ENCODE data around the gene LMOD3.

Gene LMOD3

DNA sequence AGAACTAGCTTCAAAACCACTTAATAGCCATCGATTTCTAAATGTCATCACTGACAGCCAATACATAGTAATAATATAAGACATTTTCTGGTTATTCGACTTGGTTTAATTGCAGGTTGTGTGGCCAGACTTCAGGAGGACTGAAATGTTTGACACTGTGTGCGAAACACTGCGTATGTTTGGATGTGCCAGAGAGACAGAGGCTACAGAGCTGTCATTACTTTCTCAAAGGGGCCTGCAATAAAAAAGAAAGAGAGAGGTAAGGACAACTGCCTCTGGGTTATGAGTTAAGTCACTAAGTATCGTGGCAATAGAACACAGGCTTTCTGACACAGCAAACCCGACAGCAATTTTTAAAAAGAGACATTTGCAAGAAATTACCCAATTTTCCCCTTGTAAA, 882 bp downstream of the LMOD3 start:
- no peak for DNase-seq

DNA sequence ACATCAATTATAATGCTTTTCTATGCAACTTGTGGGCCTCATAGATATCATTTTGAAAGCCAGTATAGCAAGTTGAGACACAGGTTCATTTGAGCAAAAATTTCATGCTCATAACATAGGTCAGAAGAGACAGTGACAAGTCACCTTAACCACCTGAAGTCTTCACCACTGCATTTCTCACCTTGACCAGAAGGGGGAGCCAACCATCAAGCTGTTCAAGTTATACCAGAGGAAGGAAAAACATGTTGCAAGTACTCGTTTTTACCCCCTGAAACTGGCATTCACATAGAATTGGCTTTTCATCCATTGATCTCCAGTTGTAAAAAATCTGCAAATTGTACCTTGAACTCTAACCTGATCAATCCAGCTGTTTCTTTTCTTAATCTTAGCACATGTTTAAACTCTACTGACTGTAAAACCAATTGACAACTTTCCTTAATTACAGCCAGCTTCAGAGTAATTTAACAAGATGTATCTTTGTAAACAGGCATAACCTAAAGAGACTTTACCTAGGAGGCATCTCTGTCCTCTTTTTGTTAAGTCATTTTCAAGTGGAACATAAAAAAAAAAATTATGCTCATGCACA, 1.4 kb downstream of the LMOD3 start:
- peak; percentile 77 for DNase-seq

DNA sequence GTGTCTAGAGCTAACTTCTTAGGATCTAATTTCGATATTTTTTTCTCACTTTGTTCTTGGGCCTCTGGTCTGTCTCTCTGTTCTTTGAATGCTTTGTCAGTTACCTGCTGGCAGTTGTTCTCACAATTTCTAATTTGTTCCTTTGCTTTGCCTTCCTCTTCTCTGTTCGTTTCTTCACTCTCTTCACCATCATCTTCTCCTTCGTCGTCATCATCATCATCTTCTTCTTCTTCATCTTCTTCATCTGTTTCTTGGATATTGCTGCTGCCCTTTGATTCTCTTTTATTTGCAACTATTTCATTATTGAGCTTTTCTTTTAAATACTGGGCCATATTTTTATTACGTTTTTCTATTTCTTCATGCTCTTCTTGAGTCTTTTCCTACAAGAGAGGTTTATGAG, 2.7 kb downstream of the LMOD3 start:
- DNase-seq, result no peak

DNA sequence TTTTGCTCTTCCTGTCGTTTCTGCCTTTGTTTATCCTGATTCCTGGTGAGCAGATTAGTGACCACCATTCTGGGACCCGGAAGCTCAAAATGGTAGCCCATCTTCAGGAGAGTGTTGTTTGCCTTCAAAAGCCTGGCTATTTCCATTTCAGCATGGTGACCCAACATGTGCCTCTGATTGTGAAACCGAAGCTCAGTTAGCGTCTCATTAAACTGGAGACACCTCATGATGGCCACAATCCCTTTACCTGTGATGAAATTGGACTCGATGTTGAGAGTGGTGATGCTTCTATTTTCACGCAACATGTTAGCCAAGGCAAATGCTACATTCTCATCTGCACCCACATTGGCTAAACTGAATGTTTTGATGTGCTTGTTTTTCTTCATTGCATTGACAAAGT, 3.3 kb downstream of the LMOD3 start:
- no peak for DNase-seq

DNA sequence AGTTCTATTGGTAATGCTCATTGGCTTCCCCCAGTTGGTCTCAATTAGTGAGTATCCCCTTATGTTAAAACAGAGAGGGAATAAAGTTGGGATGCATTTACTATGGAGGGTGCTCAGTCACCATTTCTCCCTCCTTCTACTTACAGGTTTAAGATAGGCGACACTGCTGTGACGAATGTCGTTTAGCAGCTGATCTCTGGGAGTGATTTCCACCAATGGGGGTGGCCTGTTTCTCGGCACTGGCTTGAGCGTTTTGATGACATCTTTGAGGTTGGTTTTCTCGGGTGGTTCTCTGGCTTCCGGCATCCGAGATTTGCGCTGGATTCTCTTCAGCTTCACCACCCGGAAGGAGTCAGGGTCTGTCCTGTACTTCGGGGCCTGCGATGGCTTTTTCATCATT, 3.8 kb downstream of the LMOD3 start:
- DNase-seq, result no peak

DNA sequence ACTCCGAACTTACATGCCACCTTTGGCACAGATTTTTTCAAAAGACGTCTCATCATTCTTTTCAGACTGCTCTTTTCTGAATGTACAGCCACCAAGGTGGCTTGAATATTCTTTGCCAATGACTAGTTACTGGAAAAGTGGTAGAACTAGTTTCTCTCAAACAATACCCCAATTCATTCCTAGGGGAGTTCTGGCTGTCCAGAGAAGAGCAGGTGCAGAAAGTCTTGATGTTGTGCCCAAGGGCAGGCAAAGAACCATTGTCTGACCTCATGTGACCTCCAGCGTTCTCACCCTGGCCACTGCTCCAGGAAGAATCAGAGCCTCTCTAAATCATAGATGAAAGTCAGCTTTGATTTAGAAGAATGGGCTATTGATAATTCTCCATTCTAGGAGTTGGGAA, 5.5 kb downstream of the LMOD3 start:
- DNase-seq, result no peak

DNA sequence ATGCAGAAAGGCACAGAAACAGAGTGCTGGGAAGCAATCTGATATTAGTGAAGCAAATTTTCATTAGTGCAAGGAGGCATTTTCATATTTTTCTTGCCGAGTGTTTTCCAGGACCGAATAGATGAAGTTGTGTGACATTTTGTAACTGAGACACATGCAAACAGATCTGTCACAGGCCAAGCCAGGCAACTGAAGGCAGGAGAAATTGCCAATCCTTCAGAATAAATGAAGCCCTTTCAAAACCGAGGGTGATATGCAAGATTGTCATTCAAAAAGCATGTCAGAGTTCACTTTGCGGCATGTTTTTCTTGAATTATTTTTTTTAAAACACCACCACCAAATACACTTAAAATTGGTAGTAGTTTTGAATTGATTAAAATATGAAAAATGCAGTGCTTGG, 6.2 kb downstream of the LMOD3 start:
- no peak for DNase-seq

DNA sequence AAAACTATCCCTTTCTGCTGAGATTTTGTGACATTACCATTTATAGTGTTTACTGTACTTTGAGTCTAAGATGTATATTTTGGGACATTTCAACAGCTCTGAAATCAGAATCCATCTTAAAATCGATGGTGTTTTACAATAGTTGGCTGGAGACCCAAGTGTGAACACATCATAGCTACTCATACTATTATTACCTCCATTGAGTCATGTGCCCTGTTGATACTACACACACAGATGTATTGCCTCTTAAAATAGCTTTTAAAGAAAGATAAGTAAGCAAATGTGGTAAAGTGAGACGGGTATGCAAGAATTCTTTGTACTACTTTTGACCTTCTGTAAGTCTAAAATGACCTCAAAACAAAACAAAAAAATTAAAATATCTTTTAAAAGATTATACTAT, 6.7 kb downstream of the LMOD3 start:
- DNase-seq, result no peak

DNA sequence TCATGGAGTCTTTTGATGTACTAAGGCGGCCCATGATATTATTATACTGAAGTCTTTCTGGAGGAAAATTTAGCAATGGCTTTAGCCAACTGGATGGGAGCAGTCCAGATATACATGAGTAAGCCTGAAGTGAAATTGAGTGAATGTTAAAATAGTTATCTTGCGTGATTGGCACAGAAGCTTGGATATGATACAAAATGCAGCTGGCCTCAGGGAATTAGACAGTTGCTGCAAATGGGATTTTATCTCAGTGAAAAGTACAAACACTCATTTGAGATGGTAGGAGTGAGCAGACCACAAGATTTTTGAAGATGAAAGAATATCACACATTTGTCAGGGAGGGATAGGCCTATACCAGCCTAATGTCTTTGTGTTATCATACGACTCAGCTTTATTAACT, 8.9 kb downstream of the LMOD3 start:
- no peak for DNase-seq

DNA sequence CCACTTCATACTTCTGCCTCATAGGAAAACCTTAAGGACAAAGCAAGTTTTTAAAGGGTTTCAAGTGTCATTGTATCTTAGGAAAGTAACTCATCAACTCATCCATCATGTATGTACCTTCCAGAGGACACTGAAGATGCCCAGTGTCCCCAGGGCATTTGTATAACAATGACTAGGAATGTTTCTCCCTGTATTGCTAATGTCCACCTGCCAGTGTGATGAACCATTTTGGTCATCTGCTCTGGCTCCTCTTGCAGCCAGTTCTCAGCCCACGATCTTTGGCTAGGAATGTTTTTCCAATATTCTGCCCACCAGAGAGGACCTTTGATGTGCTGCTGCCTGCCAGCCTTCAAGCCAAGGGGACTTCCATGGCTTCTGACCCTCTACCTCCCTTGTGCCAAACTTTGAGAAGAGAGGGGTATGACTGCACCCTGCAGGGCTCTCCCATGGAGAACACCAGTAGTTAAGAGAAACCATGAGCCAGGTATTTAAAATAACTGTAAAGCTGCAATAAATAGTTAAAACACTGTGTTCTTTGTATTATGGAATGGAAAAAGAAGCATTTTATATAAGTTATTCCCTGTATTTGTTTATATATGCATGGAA, 11.4 kb downstream of the LMOD3 start:
- DNase-seq, result no peak

DNA sequence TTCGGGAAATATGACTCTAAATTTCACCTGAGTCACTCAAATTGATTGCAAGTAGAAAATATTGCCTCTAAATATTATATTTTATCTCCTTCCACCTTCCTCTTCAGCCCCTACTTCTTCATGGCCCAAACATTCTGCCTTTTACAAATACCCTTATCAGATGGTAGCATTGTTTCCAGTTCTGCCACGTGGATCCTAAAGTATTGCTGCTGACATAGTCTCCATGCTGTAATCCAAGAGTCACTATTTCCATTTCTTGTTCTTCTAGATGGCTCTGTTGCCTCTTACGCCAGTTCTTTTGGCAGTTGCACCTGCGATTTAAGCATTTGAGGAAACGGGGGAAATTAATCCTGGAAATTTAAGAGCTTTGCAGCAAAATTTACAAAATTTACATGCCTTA, 13.6 kb downstream of the LMOD3 start:
- DNase-seq, result no peak

DNA sequence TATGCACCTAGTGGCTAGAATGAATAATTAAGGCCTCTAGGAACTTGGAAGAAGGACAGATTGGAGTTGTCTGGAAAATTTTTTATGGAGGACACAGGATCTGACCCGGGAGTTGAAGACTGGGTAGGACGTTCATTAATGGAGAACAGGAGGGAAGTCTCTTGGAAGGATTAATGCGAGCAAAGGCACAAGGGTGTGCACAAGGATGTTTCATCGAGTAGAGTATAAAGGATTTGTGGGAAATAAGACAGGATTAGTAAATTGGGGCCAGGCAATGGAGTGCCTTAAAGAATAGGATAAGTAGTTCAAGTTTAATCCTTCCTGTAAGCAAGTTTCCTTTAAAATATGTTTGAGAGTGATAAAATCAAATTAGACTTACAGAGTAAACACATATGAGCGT, 14.6 kb downstream of the LMOD3 start:
- DNase-seq, result no peak

DNA sequence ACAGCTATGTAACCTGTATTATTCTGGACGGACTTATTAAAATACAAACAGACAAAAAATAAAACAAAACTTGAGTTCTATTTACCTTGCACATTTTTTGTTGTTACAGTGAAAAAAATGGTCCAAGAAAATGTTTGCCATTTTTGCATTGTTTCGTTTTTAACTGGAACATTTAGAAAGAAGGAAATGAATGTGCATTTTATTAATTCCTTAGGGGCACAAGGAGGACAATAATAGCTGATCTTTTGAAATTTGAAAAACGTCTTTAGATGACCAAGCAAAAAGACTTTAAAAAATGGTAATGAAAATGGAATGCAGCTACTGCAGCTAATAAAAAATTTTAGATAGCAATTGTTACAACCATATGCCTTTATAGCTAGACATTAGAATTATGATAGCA, 17.1 kb downstream of the LMOD3 start:
- DNase-seq, result no peak

DNA sequence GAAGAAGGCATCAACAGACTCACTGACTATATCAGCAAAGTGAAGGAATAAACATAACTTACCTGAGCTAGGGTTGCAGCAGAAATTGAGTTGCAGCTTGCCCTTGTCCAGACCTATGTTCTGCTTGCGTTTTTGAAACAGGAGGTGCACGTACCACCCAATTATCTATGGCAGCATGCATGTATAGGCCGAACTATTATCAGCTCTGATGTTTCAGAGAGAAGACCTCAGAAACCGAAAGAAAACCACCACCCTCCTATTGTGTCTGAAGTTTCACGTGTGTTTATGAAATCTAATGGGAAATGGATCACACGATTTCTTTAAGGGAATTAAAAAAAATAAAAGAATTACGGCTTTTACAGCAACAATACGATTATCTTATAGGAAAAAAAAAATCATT, 17.8 kb downstream of the LMOD3 start:
- no peak for DNase-seq

DNA sequence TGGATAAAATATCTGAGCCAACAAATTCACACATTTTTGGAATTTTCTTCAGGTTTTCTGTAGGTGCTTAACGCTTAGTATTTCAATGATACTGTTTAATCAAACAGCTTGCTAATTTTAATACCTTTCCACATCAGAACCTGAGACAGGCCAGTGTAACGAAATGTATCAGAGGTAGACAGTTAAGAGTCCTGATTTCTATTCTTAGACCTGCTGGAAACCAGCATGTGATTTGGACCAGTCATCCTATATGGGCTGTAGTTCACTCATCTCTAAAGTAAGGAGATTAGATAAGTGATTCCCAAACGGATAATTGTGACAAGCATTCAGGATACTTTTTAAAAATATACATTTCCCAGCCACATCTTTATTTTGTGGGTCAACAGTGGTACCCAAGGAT, 19.3 kb downstream of the LMOD3 start:
- no peak for DNase-seq

DNA sequence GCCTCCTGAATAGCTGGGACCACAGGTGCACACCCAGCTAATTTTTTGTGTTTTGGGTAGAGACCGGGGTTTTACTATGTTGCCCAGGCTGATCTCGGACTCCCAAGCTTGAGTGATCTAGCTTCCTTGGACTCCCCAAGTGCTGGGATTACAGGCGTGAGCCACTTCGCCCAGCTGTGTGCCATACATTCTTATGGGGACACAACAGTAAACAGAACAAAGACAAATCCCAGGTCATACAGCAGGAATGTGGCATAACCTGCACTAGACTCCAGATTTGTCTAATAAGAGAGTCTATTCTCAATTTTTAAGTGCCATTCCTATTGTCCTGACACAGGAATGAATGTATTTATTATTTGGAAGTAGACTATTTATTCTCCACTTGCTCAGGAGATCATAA, 20.0 kb downstream of the LMOD3 start:
- DNase-seq, result no peak

DNA sequence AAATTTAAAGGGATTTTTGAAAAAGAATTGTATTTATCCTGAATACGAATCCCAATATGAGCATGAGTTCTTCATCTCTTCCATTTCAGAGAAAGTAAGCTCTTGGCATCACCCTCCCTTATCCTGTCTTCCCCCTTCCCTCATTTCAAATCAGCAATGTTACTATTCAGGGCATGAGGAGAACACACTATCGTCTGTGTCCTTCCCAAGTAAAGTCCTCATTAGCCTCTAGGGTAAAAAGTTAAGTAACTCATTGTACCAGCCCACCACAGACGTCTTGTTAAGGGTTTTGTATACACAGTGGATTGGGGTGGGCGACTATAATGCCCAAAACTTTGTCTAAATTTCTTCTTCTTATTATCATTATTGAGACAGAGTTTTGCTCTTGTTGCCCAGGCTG, 22.8 kb downstream of the LMOD3 start:
- DNase-seq, result no peak

DNA sequence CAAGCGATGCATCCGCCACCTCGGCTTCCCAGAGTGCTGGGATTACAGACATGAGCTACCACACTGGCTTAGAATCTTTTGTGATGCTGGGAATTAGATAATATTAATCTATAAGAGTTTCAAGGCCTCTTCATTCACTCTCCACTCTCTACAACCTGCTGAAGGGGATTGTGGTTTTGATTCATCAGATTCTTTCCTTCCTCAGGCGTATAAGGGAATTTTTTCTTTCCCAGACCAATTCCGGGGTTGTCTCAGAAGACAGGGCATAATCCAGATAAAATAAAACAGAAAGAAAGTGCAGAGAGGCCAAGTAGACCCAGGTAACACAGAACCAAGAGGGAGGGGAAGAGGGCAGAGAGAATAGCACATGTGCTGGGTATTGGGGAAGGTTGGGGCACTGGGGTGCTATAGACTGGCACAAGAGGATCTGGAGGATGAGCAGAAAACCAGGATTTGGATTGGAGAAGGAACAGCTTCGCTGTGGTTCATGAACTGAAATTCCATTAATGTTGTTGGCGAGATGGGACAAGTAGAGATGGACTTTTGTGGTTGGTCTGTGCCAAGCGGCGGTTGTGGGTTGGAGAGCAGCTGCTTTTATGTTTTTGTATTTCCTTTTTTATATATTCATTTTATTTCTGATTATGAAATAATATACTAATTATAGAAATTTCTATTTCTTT, 24.8 kb downstream of the LMOD3 start:
- no peak for DNase-seq

DNA sequence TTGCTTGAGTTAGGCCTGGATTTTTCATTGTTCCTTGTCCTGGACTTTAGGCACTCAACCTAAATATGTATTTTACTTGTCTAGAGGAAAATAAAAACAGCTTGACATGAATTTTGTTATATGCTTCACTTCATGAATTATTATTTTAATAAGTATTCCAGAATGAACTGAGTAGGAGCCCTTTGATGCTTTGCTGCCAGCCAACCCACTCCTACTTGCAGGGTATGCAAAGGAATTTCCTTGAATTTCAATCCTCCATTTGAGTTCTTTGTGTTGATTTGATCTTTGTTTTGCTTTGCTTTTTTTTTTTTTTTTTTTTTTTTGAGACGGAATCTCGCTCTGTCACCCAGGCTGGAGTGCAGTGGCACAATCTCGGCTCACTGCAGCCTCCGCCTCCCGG, 26.1 kb downstream of the LMOD3 start:
- no peak for DNase-seq

DNA sequence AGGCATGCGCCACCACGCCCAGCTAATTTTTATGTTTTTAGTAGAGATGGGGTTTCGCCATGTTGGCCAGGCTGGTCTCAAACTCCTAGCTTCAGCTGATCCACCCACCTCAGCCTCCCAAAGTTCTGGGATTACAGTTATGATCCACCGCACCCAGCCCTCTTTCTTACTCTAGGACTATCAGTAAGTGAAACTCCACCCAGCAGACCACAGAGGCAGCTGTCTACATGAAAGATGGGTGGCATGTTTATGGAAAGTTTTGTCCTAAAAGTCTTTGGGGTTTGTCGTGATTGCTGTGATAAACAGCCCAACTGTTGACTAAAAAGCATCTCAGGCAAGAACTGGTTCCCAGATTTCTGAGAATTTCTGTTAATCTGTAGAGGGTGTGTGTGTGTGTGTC, 26.8 kb downstream of the LMOD3 start:
- no peak for DNase-seq

DNA sequence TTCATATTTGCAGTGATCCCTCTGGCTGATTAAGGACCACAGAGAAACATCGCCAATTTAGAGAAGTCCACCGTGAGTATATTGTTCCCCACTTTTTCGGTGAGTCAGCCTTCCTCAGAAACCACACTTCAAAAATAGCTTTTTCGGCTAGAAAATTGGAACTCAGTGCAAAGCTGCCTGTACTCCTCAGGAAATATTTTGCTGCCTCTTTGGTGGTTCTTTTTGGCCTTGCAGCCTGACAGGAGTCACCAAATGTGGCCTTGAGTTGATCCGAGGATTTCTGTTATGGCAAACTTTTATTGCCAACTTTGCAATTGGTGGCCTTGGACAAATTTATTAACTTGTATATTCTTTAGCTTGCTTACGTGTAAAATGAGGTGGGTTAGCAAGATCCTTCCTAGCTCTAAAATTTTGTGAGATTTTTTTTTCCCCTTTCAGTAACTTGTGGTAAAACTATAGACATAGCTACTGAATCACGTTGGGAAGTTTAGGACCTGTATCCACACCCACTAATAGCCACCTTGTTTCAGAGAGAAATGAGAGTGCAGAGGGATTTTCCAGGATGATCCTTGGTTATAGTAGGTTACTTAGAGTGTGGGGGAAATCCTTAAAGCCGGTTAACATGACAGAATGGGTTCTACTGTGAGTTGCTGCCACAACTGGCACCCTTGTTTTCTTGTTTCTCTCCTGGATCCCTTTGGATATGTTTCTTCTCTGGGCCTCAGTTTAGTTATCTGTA, 27.8 kb downstream of the LMOD3 start:
- no peak for DNase-seq

DNA sequence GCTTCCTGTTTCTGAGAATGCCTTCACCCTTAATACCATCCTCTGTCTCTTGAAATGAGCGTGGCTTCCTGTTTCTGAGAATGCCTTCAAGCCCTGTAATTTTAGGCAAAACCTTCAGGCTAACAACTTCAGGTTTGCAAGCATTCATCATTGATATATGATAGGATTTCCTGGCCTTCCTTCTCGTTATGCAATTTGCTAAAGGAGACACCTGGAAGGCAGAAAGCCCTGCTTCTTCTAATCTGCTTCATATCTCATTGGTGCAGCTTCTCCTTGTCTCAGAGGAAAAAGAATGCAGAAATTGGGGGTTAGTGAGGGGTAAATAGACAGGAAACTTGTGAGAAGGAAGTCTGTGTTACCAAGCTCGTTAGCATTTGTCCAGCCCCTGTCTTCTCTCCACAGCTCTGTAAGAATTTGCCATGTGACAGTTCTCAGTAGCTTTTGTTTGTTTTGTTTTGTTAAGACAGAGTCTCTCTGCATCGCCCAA, 30.3 kb downstream of the LMOD3 start:
- DNase-seq, result no peak

DNA sequence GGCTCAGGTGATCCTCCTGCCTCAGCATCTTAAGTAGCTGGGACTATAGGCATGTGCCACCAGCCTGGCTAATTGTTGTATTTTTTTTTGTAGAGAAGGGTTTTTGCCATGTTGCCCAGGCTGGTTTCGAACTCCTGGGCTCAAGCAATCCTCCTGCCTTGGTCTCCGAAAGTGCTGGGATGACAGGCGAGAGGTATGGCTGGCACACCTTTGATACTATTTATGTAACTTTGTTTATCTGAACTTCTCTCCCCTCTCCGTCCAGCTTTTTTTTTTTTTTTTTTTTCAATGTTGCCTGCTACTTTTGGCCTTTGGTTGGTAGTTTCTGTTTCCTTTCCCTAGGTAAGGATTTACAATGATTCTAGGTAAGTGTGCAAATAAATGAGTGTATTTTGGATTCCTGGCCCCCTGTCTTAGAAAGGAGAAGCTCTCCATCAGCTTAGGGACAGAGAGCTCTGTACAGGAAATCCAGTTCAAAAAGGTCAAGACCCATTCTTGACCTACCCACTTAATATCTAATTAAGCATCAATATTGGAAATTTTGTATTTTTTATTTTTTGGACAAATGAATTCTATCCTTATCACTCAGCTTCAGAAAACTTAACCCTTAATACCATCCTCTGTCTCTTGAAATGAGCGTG, 30.9 kb downstream of the LMOD3 start:
- DNase-seq, result no peak

DNA sequence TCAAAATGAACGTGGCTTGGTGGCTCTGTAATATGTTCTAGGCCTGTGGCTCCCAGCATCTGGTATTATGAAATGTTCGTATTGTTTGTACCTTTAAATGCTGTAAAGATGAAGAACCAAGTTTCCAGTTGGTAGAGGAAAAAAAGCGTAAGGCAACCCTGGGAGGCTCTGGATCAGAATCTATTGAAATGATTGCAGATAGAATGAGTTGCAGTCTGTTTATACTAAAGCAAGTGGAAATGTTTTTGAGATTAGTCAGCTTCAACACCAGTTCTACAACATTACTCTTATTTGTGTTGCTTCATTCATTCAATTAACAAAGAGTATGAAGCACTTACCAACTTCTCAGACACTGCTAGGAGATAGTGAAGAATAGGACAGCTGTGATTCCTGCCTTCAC, 32.4 kb downstream of the LMOD3 start:
- no peak for DNase-seq

Data from activated naive CD4-positive, alpha-beta T cell treated with anti-CD3 and anti-CD28 coated beads, Interleukin-2, amount 50 U/mL, for 16 hours (primary cell).